Endodermal cell (in vitro differentiated cells): ENCODE data around the gene RAPGEF4. TPM values are rescaled to one million over a fixed set of nuclear protein-coding genes. Genes with fewer than 3 reads are reported as not detected.

Experiments
- DNase-seq: peaks from one replicate; pipeline ENCODE4 v3.0.0-alpha.2; 2017
- H3K27ac ChIP-seq: 2 replicates; pipeline ENCODE4 v1.5.1; 2013; ENCODE audit warnings: mild to moderate bottlenecking, low read depth, low read length, moderate library complexity
- H3K27me3 ChIP-seq: 2 replicates; pipeline ENCODE4 v1.6.1; 2013; ENCODE audit warnings: mild to moderate bottlenecking, low read length, moderate library complexity; ENCODE audit not compliant: insufficient read depth, control insufficient read depth, poor library complexity, severe bottlenecking
- H3K36me3 ChIP-seq: 2 replicates; pipeline ENCODE4 v1.7.0; 2013; ENCODE audit warnings: mild to moderate bottlenecking, low read length, moderate library complexity; ENCODE audit not compliant: control insufficient read depth, insufficient read depth
- H3K4me1 ChIP-seq: one replicate; pipeline ENCODE4 v1.7.0; 2013; ENCODE audit warnings: low read length; ENCODE audit not compliant: control insufficient read depth, insufficient read depth
- H3K4me3 ChIP-seq: 2 replicates; pipeline ENCODE4 v1.5.1; 2013; ENCODE audit warnings: mild to moderate bottlenecking, low read length, moderate library complexity
- H3K9ac ChIP-seq: 2 replicates; pipeline ENCODE4 v1.6.1; 2013; ENCODE audit warnings: mild to moderate bottlenecking, low read length, moderate library complexity; ENCODE audit not compliant: poor library complexity, severe bottlenecking; ENCODE audit errors: extremely low read depth
- H3K9me3 ChIP-seq: 2 replicates; pipeline ENCODE4 v1.6.1; 2013; ENCODE audit warnings: mild to moderate bottlenecking, low read length, moderate library complexity; ENCODE audit not compliant: control insufficient read depth
- H3K27ac Mint-ChIP-seq: 2 replicates; pipeline ENCODE4 v1.8.0; 2020; ENCODE audit warnings: mixed read lengths
- H3K27me3 Mint-ChIP-seq: 2 replicates; pipeline ENCODE4 v1.8.0; 2021; ENCODE audit warnings: mild to moderate bottlenecking, mixed read lengths; ENCODE audit not compliant: insufficient read depth
- H3K36me3 Mint-ChIP-seq: 2 replicates; pipeline ENCODE4 v1.8.0; 2020; ENCODE audit warnings: low read depth, mixed read lengths
- H3K4me1 Mint-ChIP-seq: 2 replicates; pipeline ENCODE4 v1.8.0; 2020; ENCODE audit warnings: mixed read lengths
- H3K4me3 Mint-ChIP-seq: 2 replicates; pipeline ENCODE4 v1.8.0; 2020; ENCODE audit warnings: mild to moderate bottlenecking, moderate library complexity, mixed read lengths
- H3K9me3 Mint-ChIP-seq: 2 replicates; pipeline ENCODE4 v1.8.0; 2020; ENCODE audit warnings: mild to moderate bottlenecking, mixed read lengths
- WGBS, 2 experiments: methylation state at CpG; one replicate each; pipeline versions ENCODE4 v1.1.5 to v1.1.7; 2013; ENCODE audit warnings: missing lambda C conversion rate in 2 of 2, mixed read lengths in 1 of 2; ENCODE audit not compliant: insufficient coverage in 1 of 2, insufficient read length in 1 of 2; 5-methylcytosine and 5-hydroxymethylcytosine counted together
- long read RNA-seq, 4 experiments: library from polyadenylated mRNA in 2 of 4; library from RNA in 1 of 4; library from capped mRNA in 1 of 4; stranded (forward) in 3 of 4; unstranded in 1 of 4; transcript quantifications; one replicate each; pipeline ENCODE4 v2.0.0, GENCODE V29; 2020 to 2021; ENCODE audit warnings: inconsistent platforms in 1 of 4
- polyA plus RNA-seq, 2 experiments: library from polyadenylated mRNA; stranded (reverse); fragments of 50-300 nt; gene quantifications; one replicate each; pipeline ENCODE4 v1.2.3, GENCODE V29; 2013
- total RNA-seq, 2 donors: library from RNA; stranded (reverse); fragmentation: NEBNext Ultra II Directional in 1 of 2; extraction: Animal tissue kit (Norgen Biotek cat#: 25700) in 1 of 2; gene quantifications; 2 replicates in 1 of 2; 3 replicates in 1 of 2; pipeline ENCODE4 v1.2.1, GENCODE V29; 2021
- TF ChIP-seq, protein P1 (sequence below): fragments of 200-600 bp; sonication (generic); conservative IDR thresholded peaks from 2 replicates; pipeline ENCODE4 v1.5.0; 2021; ENCODE audit warnings: antibody characterized with exemption, mild to moderate bottlenecking

The RAPGEF4 gene
- under 1 TPM; 0.77 to 0.88 TPM for total RNA-seq
- 3.6 TPM for polyA plus RNA-seq (2013, experiment 1 of 2)
- 3.8 TPM for polyA plus RNA-seq (2013, experiment 2 of 2)
- long read RNA-seq, experiment 1, partial matches to known transcripts: 0 of 1 reads
- long read RNA-seq, experiment 1, other reads (novel, unspliced or antisense): 1 of 1 reads
- long read RNA-seq, experiment 2, full-length matches to known transcripts: 1 of 2 reads
- long read RNA-seq, experiment 2, partial matches to known transcripts: 0 of 2 reads
- long read RNA-seq, experiment 2, other reads (novel, unspliced or antisense): 1 of 2 reads
- long read RNA-seq, experiment 3, partial matches to known transcripts: 1 of 1 reads
- long read RNA-seq, experiment 3, other reads (novel, unspliced or antisense): 0 of 1 reads
- long read RNA-seq, experiment 4: 0 reads

- H3K4me3 Mint-ChIP-seq: peak within 1 kb of the TSS; percentile 71
- Histone ChIP-seq H3K27ac (no peak within 1 kb of the TSS), H3K36me3 (no peaks in the 10 kb centered on the region), H3K4me1 (no peaks in the 10 kb centered on the region), H3K4me3 (peak within 1 kb of the TSS; percentile 84), H3K9ac (peak within 1 kb of the TSS; percentile 37), H3K9me3 (no peaks in the 10 kb centered on the region), H3K27me3 (peaks cover 46% of the 10 kb centered on the region)
- H3K36me3 Mint-ChIP-seq: no peaks in the 10 kb centered on the region
- H3K27me3 Mint-ChIP-seq: peaks cover 55% of the 10 kb centered on the region
- no peaks in the 10 kb centered on the region for H3K9me3 Mint-ChIP-seq
- WGBS, 2 experiments: 0% methylated on average over 4 to 94 of the region's 95 CpGs
- peaks cover 5% of the 10 kb centered on the region for H3K4me1 Mint-ChIP-seq
- no peak within 1 kb of the TSS for H3K27ac Mint-ChIP-seq
- TF ChIP-seq, protein P1, sequence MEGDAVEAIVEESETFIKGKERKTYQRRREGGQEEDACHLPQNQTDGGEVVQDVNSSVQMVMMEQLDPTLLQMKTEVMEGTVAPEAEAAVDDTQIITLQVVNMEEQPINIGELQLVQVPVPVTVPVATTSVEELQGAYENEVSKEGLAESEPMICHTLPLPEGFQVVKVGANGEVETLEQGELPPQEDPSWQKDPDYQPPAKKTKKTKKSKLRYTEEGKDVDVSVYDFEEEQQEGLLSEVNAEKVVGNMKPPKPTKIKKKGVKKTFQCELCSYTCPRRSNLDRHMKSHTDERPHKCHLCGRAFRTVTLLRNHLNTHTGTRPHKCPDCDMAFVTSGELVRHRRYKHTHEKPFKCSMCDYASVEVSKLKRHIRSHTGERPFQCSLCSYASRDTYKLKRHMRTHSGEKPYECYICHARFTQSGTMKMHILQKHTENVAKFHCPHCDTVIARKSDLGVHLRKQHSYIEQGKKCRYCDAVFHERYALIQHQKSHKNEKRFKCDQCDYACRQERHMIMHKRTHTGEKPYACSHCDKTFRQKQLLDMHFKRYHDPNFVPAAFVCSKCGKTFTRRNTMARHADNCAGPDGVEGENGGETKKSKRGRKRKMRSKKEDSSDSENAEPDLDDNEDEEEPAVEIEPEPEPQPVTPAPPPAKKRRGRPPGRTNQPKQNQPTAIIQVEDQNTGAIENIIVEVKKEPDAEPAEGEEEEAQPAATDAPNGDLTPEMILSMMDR: no peak
- DNase-seq: peak; percentile 72
These were observed at the start of gene RAPGEF4 for GRCh38 chr2:172735582-172736423. RAPGEF4 (plus strand) TSS chr2:172735845; CDS start chr2:172735984, 139 bp downstream.

DNA sequence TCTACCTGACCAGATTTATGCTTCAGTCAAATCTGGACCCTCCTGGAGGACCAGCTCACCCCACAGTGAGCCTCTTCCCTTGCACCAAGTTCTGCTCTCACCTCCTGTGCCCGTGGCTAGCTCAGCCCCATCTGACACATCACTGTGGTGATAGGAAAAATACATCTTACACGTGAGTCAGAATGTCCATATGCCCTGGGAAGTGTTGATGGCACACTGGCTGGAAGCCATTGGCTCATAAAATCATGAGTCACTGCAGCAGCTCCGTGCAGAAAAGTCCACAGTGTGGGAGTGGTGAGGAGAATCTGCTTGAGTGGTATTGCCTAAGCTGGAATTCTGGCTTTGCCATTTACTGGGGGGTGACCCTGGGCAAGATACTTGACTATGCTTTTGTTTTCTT, 42.6 kb upstream of the RAPGEF4 start:
- DNase-seq: no peak
- Mint-ChIP-seq H3K36me3 (no peaks in the 10 kb centered on the region), H3K4me3 (no peak overlapping the region), H3K4me1 (no peaks in the 10 kb centered on the region), H3K27ac (no peak overlapping the region), H3K9me3 (peaks cover 26% of the 10 kb centered on the region), H3K27me3 (no peaks in the 10 kb centered on the region)
- Histone ChIP-seq H3K4me1 (no peaks in the 10 kb centered on the region), H3K9me3 (no peaks in the 10 kb centered on the region), H3K36me3 (no peaks in the 10 kb centered on the region), H3K27ac (no peak overlapping the region), H3K4me3 (no peak overlapping the region), H3K9ac (no peak overlapping the region), H3K27me3 (no peaks in the 10 kb centered on the region)
- TF ChIP-seq, protein P1: no peak
- 52 to 71% methylated on average over 3 of the region's 3 CpGs for WGBS, 2 experiments

DNA sequence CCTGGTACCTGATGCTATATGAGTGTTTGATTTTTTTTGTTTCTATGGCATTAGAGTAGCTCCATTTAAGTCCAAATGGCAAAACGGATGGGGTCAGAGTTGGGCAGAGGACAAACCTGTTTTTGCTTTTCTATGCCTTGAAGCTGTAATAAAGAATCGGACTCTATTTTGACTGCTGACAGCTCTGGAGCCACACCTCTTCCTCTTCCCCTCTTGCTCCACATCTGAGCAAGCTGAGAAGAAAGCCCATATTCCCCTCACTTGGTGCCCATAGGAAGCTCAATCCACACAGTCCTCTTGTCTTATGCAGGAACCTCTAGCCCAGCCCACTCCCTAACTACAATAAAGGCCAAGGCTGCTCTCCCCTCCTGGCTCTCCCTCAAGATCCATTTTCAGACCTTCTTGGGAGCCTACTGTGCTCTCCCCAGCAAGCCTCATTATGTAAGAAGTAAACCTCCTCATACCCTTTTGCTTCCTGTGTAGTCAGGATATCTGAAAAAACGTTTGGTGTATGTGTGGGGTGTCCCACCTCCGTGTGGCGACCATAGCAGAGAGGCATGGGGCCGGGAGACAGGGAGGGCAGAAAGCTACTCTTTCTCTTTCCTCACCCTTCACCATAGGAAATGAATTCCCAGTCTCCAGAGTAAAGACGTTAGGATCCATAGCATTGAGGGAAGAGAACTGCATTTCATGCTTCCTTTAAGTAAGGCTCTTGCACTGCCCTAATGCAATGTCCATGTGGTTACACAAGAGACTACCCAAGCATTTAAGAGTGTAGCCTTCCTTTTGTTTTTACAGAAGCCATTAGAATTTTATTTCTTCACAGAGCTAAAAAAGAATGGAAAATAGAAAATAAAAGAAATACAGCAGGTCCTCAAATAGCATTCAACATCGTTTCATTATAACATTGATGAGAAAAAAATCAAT, 41.9 kb upstream of the RAPGEF4 start:
- Mint-ChIP-seq H3K4me3 (no peak overlapping the region), H3K9me3 (peaks cover 19% of the 10 kb centered on the region), H3K27ac (no peak overlapping the region), H3K27me3 (no peaks in the 10 kb centered on the region), H3K4me1 (no peaks in the 10 kb centered on the region), H3K36me3 (no peaks in the 10 kb centered on the region)
- no peak overlapping the region for H3K9ac ChIP-seq
- no peaks in the 10 kb centered on the region for H3K36me3 ChIP-seq
- H3K27ac ChIP-seq: no peak overlapping the region
- no peaks in the 10 kb centered on the region for H3K27me3 ChIP-seq
- TF ChIP-seq, protein P1: no peak
- no peaks in the 10 kb centered on the region for H3K4me1 ChIP-seq
- H3K4me3 ChIP-seq: no peak overlapping the region
- 85 to 86% methylated on average over 4 to 7 of the region's 8 CpGs for WGBS, 2 experiments
- no peak for DNase-seq
- H3K9me3 ChIP-seq: no peaks in the 10 kb centered on the region
